HG02610 (cell line): ENCODE data around the gene DTX4.

Experiments used
- ATAC-seq: cut with Tn5 transposase; IDR thresholded peaks from one replicate; pipeline ENCODE4 v1.9.1; 2021; ENCODE audit warnings: mild to moderate bottlenecking, moderate library complexity; ENCODE audit not compliant: unreplicated experiment

Gene DTX4

GRCh38 chr11:59172345-59173079 lies 580 bp downstream of the DTX4 start:
- ATAC-seq: peak; percentile 37

DNA sequence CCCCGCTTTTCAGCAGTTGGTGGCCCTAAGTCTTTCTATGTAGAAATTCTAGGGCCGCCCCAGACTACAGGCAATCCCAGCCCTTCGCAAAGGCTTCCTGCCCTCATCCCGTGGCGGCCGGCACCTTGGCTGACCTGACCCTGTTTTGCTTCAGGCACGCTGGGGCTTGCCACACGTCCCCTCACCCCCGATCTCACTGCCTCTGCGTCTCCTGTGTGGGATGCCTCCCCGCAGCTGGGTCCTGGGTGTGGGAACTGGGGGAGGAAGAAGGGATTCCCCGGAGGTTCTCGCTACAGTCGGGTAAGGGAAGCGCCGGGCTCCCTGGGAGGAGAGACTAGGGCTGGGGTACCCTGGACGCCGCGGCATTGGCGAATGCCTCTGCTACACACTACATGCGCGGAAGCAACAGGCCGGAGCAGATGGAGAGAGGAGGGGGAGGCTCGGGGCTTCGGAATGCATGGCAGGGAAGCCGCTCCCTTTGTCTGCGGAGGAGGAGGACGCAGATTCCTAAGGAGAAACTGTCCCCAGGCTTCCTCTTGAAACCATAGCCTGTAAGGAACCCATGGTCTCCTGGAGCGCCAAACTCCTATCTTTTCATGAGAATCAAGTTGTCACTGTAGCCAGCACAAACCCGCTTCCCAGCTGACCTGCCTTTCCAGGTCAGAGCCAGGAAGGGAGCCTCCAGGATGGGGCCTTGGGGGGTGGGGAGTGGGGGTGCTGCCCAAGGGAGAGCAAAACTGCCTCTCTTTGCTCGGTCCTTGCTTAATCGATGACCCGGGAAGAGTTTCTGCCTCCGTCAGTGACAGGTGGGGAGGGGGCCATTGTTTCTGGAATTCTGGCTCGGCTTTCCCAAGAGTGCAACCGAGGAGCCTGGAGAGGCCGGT lies 1.4 kb downstream of the DTX4 start:
- ATAC-seq: peak; percentile 13

DNA sequence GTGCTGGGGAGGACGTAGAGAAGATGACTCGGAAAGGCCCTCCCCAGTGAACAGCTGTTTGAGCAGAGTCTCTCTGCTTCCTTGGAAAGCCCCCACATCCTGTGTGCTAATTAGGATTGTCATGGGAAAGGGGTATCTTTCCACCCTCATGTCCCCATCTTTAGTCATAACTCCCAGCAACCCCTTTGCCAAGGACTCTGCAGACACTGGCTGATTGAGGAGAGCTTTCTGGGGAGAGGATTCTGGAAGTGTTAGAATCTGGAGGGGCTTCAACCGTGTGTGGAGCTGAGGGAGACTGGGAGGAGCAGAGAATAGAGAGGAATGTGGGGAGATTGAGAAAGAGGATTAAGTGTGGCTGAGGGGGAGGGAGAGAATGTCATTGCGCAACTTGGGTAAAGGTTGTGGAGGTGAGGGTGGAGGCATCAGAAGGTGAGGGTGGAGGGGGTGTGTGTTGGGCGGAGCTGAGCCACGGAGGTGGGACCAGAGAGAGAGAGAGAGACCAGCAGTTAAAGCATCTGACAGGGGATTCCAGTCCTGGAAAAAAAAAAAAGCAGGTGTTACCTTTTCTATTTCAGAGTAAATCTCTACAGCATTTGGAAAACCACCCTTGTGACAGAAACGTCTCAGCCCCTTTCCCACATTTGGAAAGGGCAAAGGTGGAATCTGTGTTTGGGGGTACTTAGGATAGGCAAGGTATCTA lies 2.2 kb downstream of the DTX4 start:
- ATAC-seq: no peak

DNA sequence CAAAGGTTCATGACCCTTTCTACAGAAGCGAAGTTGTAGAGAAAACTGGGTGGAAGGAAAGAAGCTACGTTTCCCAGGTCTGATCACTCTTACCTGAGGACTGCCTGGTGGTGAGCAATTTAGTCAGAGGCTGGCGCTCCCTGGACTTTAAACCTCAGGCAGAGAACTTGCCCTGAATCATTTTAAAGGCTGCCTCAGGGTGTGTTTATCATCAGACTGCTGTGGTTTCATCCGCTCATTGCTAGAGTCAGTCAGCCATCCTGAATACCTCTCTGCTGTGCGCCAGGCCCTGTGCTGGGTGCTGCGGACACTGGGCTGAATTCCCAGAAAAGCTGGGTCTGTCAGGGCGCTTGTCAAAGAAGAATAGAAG lies 2.7 kb downstream of the DTX4 start:
- ATAC-seq: no peak

DNA sequence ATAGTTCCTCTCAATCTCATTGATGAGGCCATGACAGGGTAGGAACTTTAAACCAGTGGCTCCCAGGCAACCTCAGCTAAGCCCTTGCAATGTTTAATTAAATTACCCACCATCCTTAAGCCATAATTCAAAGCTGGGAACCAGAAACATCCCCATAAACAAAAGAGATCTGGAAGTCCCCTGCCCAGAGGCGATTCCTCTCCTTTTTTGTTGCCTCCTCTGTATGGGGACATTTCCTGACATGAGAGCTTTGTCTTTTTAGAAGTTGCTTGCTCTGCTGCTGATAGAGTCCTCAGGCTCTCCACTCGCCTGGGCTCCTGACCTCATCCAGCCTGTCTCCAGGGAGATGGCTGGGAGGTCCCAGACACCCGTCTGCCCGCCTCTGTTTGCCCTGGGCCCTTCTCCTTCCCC lies 3.2 kb downstream of the DTX4 start:
- no peak for ATAC-seq

DNA sequence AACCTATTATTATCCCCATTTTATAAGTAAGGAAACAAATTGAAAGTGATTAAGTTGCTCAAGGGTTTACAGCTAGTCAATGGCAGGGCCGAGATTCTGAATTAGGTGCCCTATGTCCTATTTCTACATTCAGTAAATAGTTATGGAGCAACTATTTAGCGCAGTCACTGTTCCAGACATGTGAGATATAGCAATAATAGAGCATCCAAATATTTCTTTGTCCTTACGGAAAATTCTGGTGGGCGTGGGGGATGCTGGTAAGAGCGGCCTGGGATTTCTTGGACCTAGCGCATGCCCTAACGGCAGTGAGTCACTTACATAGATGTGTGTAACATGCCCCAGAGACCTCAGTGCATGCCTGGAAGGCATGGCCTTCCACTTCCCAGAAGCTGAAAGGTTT lies 4.4 kb downstream of the DTX4 start:
- ATAC-seq: no peak

GRCh38 chr11:59178402-59178801 lies 6.5 kb downstream of the DTX4 start:
- no peak for ATAC-seq

DNA sequence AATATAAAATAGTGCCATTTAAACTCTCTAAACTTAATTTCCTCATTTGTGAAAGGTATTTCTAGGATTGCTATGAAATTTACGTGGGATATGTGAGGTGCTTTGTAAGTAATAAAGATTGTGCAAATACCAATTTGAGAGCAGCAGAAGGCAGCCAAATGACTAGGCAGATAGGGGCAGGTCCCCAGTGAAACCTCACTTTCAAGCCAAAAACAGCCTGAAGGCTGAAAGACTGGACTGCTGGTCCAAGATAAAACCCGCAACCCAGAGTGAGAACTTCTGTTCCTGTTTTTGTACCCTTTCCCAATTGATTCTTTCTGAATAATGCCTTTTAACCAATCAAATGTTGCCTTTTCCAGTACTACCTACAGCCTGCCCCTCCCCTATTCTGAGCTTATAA lies 7.2 kb downstream of the DTX4 start:
- ATAC-seq: no peak

DNA sequence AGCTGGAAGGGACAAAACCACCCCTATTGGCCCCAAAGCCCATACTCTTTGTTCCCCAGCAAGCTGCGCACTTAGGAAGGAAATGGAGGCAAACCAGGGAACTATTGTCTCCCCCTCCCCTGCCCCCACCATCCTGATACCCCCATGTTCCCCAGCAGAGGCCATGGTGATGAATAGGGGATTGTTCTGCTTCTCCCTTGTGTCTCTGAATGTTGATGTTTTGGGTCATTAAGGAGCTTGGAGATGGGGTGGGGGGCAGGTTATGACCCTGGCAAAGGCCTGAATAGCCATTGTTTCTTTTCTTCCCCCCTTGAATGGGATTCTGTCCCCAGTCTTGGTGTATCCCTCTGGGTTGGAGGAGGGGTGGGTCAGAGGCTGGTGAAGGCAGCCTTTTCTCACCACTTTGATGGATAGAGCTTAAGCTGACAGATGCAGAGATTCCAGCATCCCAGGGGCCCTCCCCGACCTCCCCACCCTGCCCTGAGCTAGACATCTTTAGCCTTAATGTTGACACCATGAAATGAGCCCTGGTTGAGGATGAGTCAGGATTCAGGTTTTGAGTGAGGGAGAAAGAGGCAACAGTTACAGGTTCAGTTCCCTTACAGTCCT lies 8.3 kb downstream of the DTX4 start:
- ATAC-seq: no peak

DNA sequence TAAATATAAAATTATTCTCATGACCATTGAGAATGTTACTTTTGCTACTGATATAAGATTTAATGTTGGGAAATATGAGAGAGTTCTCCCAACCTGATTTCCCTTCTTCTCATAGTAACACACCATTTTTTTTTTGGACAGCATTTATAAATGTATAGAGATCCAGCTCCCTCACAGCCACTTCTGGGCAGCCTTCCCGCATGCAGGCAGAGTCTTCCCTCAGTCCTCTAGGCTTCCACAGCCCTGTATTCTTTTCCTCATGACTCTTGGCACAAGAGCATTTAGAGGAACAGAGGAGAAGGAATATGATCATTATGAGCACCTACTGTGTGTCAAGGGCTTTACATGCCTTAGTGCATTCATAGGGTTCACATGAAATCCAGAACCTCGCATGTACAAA lies 9.0 kb downstream of the DTX4 start:
- ATAC-seq: no peak

GRCh38 chr11:59181746-59182456 lies 10.0 kb downstream of the DTX4 start:
- ATAC-seq: no peak

DNA sequence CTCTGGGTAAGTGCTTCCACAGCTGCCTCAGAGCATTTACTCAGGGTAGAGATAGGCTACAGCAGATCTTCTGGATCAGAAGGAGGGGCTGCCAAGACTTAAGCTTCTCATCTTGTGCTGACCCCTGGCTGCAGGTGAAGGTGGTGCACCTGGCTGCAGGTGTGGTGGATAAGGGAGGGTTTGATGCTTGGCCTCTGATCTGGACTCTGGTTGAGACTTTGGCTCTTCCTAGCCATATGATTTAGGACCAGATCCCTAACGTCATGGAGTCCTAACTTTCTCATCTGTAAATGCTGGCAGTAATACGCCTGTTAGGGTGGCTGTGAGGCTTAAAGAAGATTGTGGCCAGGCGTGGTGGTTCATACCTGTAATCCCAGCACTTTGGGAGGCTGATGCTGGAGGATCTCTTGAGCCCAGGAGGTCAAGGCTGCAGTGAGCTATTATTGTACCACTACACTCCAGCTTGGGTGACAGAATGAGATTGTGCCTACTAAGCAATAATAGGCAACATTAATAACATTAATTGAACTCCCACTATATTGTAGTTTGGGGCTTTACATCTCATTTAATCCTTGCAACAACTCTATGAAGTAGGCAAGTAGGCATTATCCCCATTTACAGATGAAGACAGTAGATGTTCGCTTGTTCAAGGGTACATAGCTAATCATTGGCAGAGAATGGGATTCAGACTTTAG lies 10.7 kb downstream of the DTX4 start:
- peak; percentile 39 for ATAC-seq

GRCh38 chr11:59183771-59184170 lies 11.8 kb downstream of the DTX4 start:
- ATAC-seq: no peak

DNA sequence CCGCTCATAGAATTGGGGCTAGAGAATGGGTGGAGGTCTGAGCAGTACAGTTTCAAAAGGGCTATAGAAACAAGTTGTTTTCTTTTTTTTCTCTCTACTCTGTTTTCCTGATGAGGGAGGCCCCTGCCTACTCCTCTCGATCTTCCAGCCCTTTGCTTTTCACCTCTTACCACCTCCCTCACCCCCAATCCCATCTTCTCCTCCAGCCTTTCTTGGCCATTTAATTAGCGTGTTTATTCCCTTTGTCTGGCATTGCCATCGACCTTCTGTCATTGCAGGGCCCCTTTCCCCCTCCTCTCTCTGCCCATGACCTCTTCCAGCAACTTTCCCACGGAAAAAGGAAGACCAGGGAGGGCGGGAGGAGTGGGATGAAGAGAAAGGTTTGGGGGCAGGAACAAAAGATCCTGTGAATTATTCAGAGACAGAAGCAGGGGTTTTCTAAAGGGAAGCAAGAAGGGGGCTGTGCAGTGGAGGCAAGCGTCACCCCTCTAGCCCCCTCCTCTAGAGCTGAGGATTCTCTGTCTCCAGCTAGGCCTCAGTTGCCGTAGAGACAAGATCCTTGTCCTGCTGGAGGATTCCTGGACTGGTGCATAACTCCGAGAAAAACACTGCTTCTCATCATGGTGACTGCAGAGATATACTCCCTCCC lies 12.9 kb downstream of the DTX4 start:
- ATAC-seq: no peak

- no peak for ATAC-seq
Observed at GRCh38 chr11:59185386-59185945, 13.5 kb downstream of the DTX4 start.

DNA sequence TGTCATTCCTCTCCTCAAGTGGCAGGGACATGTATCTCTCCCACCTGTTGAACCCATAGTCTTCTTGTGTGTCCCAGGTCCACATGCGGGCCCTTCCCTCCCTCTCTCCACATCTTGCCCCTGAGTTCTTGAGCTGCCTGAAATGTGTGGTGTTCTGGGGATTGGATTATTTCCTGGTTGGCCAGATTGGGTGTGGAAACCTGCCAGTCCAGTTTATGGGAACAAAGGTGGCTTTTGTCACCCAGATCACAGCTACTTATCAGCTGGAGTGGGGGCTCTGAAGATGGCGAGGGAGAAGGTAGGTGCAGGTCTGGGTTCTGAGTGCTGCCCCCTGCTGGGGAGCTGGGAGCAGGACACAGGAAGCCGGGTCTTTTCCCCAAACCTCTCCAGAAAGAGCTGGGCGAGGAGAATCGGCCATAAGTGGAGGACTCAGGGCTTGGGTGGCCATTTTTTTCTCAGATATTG lies 14.2 kb downstream of the DTX4 start:
- ATAC-seq: peak; percentile 75

- ATAC-seq: no peak
Observed at GRCh38 chr11:59187035-59187434, 15.1 kb downstream of the DTX4 start.

GRCh38 chr11:59187587-59187986 lies 15.7 kb downstream of the DTX4 start:
- ATAC-seq: no peak

GRCh38 chr11:59188954-59189353 lies 17.0 kb downstream of the DTX4 start:
- ATAC-seq: no peak
